ENCODE measurements around the gene SLMAP. TPM values are rescaled to one million over a fixed set of nuclear protein-coding genes. Genes with fewer than 3 reads are reported as not detected.

Gene SLMAP
- total RNA-seq, 3 donors from 2014 or later = 41.3 to 105 (median 83.6) TPM

- Histone ChIP-seq H3K4me1 (no peaks in the 10 kb centered on the region), H3K4me3 (no peak overlapping the region), H3K9me3 (no peaks in the 10 kb centered on the region), H3K36me3 (no peaks in the 10 kb centered on the region), H3K27ac (no peak overlapping the region), H3K27me3 (no peaks in the 10 kb centered on the region)
- no peak for DNase-seq (ENCODE audit: low spot score in 2 of 2)
- TF ChIP-seq POLR2AphosphoS5 (IDR thresholded peaks at IDR 0.05) (no peak), CTCF (IDR thresholded peaks at IDR 0.05) (no peak), POLR2A (IDR thresholded peaks at IDR 0.05) (no peak)
- intact Hi-C loops (cut with DNase I; ENCODE audit: low total_unique reads) = no loop called here
Observed at GRCh38 chr3:57935539-57935938, 179.4 kb downstream of the SLMAP start.

- H3K36me3 ChIP-seq = no peaks in the 10 kb centered on the region
- no peak for DNase-seq (ENCODE audit: low spot score in 2 of 2)
- no peaks in the 10 kb centered on the region for H3K4me1 ChIP-seq
- H3K4me3 ChIP-seq = no peak overlapping the region
- TF ChIP-seq CTCF (IDR thresholded peaks at IDR 0.05) (no peak), POLR2A (IDR thresholded peaks at IDR 0.05) (no peak), POLR2AphosphoS5 (IDR thresholded peaks at IDR 0.05) (no peak)
- H3K27ac ChIP-seq = no peak overlapping the region
- intact Hi-C loops (cut with DNase I; ENCODE audit: low total_unique reads) = no loop called here
- H3K27me3 ChIP-seq = no peaks in the 10 kb centered on the region
- no peaks in the 10 kb centered on the region for H3K9me3 ChIP-seq
Observed at GRCh38 chr3:57937092-57937491, 181.0 kb downstream of the SLMAP start.

DNA sequence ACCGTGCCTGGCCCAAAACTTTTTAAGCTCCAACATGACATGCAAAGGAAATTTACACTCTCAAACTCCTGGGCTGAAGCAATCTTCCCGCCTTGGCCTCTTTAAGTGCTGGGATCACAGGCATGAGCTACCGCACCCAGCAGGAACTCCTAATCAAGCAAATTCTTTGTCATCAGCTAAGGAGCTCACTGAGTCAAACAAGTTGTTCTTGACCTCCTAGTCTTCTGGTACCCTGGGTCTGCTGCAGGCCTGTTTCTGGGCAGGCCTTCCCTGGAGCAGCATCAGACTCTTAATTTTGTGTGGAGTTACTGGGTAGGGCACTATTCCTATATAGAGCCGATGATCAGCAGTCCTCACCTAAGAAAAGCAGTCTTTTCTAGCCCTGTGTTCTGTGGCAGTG lies 183.7 kb downstream of the SLMAP start:
- H3K4me1 ChIP-seq = peaks cover 0 to 9% of the 10 kb centered on the region in 2 donors
- H3K27me3 ChIP-seq = no peaks in the 10 kb centered on the region
- DNase-seq (ENCODE audit: low spot score in 2 of 2) = no peak
- TF ChIP-seq CTCF (IDR thresholded peaks at IDR 0.05) (no peak), POLR2A (IDR thresholded peaks at IDR 0.05) (no peak), POLR2AphosphoS5 (IDR thresholded peaks at IDR 0.05) (no peak)
- no peak overlapping the region for H3K27ac ChIP-seq
- H3K4me3 ChIP-seq = no peak overlapping the region
- intact Hi-C loops (cut with DNase I; ENCODE audit: low total_unique reads) = loop anchor here (10.0 kb wide), 1 partner anchor 175 kb away; no protein-coding TSS in a partner anchor
- H3K36me3 ChIP-seq = no peaks in the 10 kb centered on the region
- no peaks in the 10 kb centered on the region for H3K9me3 ChIP-seq

DNA sequence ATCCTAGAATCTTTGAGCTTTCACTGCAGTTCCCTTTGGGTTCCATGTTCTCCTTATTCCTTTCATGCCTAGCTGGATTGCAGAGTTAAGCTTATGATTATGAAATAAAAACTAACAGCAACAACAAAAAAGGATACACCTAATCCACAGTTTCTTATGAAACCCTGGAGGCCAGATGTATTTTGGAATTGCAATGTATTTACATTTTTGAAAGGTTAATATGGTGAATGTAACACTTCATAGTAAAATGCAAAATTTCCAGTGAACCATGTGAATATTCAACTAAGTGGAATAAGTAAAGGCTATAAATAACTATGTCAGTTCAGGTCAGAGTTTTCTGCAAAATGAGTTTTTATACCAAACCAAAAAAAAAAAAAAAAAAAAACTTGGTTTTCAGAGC lies 186.3 kb downstream of the SLMAP start:
- no peaks in the 10 kb centered on the region for H3K27me3 ChIP-seq
- no peak overlapping the region for H3K4me3 ChIP-seq
- no peak for DNase-seq (ENCODE audit: low spot score in 2 of 2)
- TF ChIP-seq POLR2A (IDR thresholded peaks at IDR 0.05) (no peak), POLR2AphosphoS5 (IDR thresholded peaks at IDR 0.05) (no peak), CTCF (IDR thresholded peaks at IDR 0.05) (no peak)
- H3K4me1 ChIP-seq = peaks cover 0 to 9% of the 10 kb centered on the region in 2 donors
- H3K36me3 ChIP-seq = no peaks in the 10 kb centered on the region
- H3K9me3 ChIP-seq = no peaks in the 10 kb centered on the region
- intact Hi-C loops (cut with DNase I; ENCODE audit: low total_unique reads) = loop anchor here (10.0 kb wide), 1 partner anchor 172 kb away; no protein-coding TSS in a partner anchor
- H3K27ac ChIP-seq = no peak overlapping the region

GRCh38 chr3:57942872-57943283 lies 186.8 kb downstream of the SLMAP start:
- peak; percentile 47 to 68 (median 51) for TF ChIP-seq POLR2AphosphoS5 (IDR thresholded peaks at IDR 0.05)
- no peak for TF ChIP-seq CTCF (IDR thresholded peaks at IDR 0.05)
- Histone ChIP-seq H3K36me3 (no peaks in the 10 kb centered on the region), H3K27ac (peak overlapping the region in 1 of 2 donors; percentile 45), H3K27me3 (no peaks in the 10 kb centered on the region), H3K9me3 (no peaks in the 10 kb centered on the region), H3K4me1 (peaks cover 0 to 9% of the 10 kb centered on the region in 2 donors), H3K4me3 (no peak overlapping the region)
- DNase-seq (ENCODE audit: low spot score in 2 of 2) = peak; percentile 87 to 91
- intact Hi-C loops (cut with DNase I; ENCODE audit: low total_unique reads) = loop anchor here (10.0 kb wide), 1 partner anchor 172 kb away; no protein-coding TSS in a partner anchor

Data from breast epithelium (tissue), 4 donors.